Measurements from ENCODE around the gene PSTPIP1.

GRCh38 chr15:77038312-77039216 lies 43.6 kb downstream of the PSTPIP1 start:
- TF ChIP-seq CTCF (IDR thresholded peaks at IDR 0.05), result no peak
- TF ChIP-seq EP300 (IDR thresholded peaks at IDR 0.05), result no peak

All from sigmoid colon (tissue), 4 donors.